HepG2 (cell line): ENCODE results near the gene LAMA5.

ENCODE experiments used
- CEBPB ChIP-seq: IDR thresholded peaks from 2 replicates; pipeline ENCODE4 v1.6.1; 2011; ENCODE audit warnings: low read depth, low read length, improper control_type of control experiment, borderline replicate concordance
- E2F1 ChIP-seq: sonication (generic); formaldehyde crosslinking; IDR thresholded peaks from 2 replicates; pipeline ENCODE4 v1.5.0; 2020; ENCODE audit warnings: missing genetic modification reagents
- ELF4 ChIP-seq: sonication (generic); formaldehyde crosslinking; IDR thresholded peaks from 2 replicates; pipeline ENCODE4 v1.5.0; 2020; ENCODE audit warnings: missing genetic modification reagents, mild to moderate bottlenecking, moderate library complexity, borderline replicate concordance
- EZH2 ChIP-seq: conservative IDR thresholded peaks from 2 replicates; pipeline ENCODE4 v1.6.1; 2012; ENCODE audit warnings: mild to moderate bottlenecking, low read depth, low read length, moderate library complexity
- GTF3A ChIP-seq: sonication (generic); formaldehyde crosslinking; conservative IDR thresholded peaks from 2 replicates; pipeline ENCODE4 v1.4.0; 2020; ENCODE audit warnings: mild to moderate bottlenecking, missing genetic modification reagents
- SOX13 ChIP-seq, 3 experiments: fragments of 450-650 bp in 1 of 3; sonication (generic) in 1 of 3; formaldehyde crosslinking in 1 of 3; IDR thresholded peaks in 2 of 3; conservative IDR thresholded peaks in 1 of 3; 2 replicates each; pipeline versions ENCODE4 v1.5.0 to v1.6.1; 2016 to 2020; ENCODE audit warnings: antibody characterized with exemption in 1 of 3, mild to moderate bottlenecking in 1 of 3, missing compliant biosample characterization in 1 of 3, missing genetic modification reagents in 1 of 3, moderate library complexity in 1 of 3
- ZHX1 ChIP-seq: sonication (generic); formaldehyde crosslinking; IDR thresholded peaks from 2 replicates; pipeline ENCODE4 v1.8.1; 2022; ENCODE audit warnings: low read depth, mild to moderate bottlenecking, missing genetic modification reagents
- ZNF274 ChIP-seq: sonication (generic); formaldehyde crosslinking; IDR thresholded peaks from 2 replicates; pipeline ENCODE4 v1.5.1; 2020; ENCODE audit warnings: mild to moderate bottlenecking, missing genetic modification reagents
- ZNF841 ChIP-seq: sonication (generic); formaldehyde crosslinking; IDR thresholded peaks from 2 replicates; pipeline ENCODE4 v1.8.1; 2023; ENCODE audit warnings: missing genetic modification reagents, borderline replicate concordance
- ZSCAN22 ChIP-seq: sonication (generic); formaldehyde crosslinking; IDR thresholded peaks from 2 replicates; pipeline ENCODE4 v1.4.0; 2020; ENCODE audit warnings: mild to moderate bottlenecking, missing genetic modification reagents
- TF ChIP-seq, protein P1 (sequence below), 2 experiments: IDR thresholded peaks; 2 replicates each; pipeline ENCODE4 v1.6.1; 2011 to 2012; ENCODE audit warnings: low read length in 2 of 2, borderline replicate concordance in 1 of 2, low read depth in 1 of 2, mild to moderate bottlenecking in 1 of 2, moderate library complexity in 1 of 2
- TF ChIP-seq, protein P2 (sequence below): sonication (generic); formaldehyde crosslinking; IDR thresholded peaks from 2 replicates; pipeline ENCODE4 v1.5.0; 2020; ENCODE audit warnings: mild to moderate bottlenecking, missing genetic modification reagents, moderate library complexity

DNA sequence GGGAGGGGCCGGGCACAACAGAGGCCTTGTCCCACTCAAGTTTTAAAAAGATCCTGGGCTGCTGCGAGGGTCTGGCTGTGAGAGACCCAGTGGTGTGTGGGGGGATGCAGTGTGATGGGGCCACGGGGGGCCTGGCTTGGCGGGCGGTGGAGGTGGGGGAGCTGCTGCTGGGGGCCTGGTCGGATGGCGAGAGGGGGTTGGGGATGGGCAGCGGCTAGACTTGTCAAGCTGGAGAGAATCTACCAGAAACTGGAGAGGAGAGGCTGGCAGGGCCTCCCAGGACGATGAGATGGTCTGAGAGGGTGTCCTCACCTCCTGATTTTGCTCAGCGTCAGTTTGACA, 24.9 kb upstream of the LAMA5 start:
- TF ChIP-seq E2F1 (no peak), ZNF841 (CRISPR knock-in tag) (no peak), ZHX1 (CRISPR knock-in tag) (no peak), ZSCAN22 (CRISPR knock-in tag) (no peak), SOX13 (IDR thresholded peaks at IDR 0.05) (no peak), SOX13 (CRISPR knock-in tag; conservative IDR thresholded peaks at IDR 0.05 in 1 of 2, IDR thresholded peaks at IDR 0.05 in 1 of 2) (no peak), ZNF274 (CRISPR knock-in tag) (no peak), CEBPB (no peak), EZH2 (no peak), ELF4 (CRISPR knock-in tag) (no peak), GTF3A (CRISPR knock-in tag) (no peak)
- TF ChIP-seq, protein P1, sequence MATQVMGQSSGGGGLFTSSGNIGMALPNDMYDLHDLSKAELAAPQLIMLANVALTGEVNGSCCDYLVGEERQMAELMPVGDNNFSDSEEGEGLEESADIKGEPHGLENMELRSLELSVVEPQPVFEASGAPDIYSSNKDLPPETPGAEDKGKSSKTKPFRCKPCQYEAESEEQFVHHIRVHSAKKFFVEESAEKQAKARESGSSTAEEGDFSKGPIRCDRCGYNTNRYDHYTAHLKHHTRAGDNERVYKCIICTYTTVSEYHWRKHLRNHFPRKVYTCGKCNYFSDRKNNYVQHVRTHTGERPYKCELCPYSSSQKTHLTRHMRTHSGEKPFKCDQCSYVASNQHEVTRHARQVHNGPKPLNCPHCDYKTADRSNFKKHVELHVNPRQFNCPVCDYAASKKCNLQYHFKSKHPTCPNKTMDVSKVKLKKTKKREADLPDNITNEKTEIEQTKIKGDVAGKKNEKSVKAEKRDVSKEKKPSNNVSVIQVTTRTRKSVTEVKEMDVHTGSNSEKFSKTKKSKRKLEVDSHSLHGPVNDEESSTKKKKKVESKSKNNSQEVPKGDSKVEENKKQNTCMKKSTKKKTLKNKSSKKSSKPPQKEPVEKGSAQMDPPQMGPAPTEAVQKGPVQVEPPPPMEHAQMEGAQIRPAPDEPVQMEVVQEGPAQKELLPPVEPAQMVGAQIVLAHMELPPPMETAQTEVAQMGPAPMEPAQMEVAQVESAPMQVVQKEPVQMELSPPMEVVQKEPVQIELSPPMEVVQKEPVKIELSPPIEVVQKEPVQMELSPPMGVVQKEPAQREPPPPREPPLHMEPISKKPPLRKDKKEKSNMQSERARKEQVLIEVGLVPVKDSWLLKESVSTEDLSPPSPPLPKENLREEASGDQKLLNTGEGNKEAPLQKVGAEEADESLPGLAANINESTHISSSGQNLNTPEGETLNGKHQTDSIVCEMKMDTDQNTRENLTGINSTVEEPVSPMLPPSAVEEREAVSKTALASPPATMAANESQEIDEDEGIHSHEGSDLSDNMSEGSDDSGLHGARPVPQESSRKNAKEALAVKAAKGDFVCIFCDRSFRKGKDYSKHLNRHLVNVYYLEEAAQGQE (IDR thresholded peaks at IDR 0.05; ENCODE audit: borderline replicate concordance in 1 of 2, low read depth in 1 of 2, low read length in 2 of 2), result no peak
- TF ChIP-seq, protein P2, sequence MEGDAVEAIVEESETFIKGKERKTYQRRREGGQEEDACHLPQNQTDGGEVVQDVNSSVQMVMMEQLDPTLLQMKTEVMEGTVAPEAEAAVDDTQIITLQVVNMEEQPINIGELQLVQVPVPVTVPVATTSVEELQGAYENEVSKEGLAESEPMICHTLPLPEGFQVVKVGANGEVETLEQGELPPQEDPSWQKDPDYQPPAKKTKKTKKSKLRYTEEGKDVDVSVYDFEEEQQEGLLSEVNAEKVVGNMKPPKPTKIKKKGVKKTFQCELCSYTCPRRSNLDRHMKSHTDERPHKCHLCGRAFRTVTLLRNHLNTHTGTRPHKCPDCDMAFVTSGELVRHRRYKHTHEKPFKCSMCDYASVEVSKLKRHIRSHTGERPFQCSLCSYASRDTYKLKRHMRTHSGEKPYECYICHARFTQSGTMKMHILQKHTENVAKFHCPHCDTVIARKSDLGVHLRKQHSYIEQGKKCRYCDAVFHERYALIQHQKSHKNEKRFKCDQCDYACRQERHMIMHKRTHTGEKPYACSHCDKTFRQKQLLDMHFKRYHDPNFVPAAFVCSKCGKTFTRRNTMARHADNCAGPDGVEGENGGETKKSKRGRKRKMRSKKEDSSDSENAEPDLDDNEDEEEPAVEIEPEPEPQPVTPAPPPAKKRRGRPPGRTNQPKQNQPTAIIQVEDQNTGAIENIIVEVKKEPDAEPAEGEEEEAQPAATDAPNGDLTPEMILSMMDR, result no peak
